Chondrocyte (in vitro differentiated cells): Measurements from ENCODE around the gene VPS35L. TPM values are rescaled to one million over a fixed set of nuclear protein-coding genes. Genes with fewer than 3 reads are reported as not detected.
"Not testable (repeated sequence)": the region's sequence is repeated elsewhere in the genome, so short reads cannot be mapped to it uniquely, and the experiment has no call there.

Source experiments
- DNase-seq: peaks from one replicate; pipeline ENCODE4 v3.0.0; 2021; ENCODE audit warnings: mixed read lengths, low spot score
- H3K27ac Mint-ChIP-seq: one replicate; pipeline ENCODE4 v1.8.0; 2021; ENCODE audit warnings: mild to moderate bottlenecking, moderate library complexity, mixed read lengths; ENCODE audit not compliant: unreplicated experiment
- H3K27me3 Mint-ChIP-seq: 2 replicates; pipeline ENCODE4 v1.8.0; 2021; ENCODE audit warnings: low read depth, mixed read lengths
- H3K36me3 Mint-ChIP-seq: 2 replicates; pipeline ENCODE4 v1.8.0; 2021; ENCODE audit warnings: low read depth, mixed read lengths
- H3K4me1 Mint-ChIP-seq: 2 replicates; pipeline ENCODE4 v1.8.0; 2021; ENCODE audit warnings: low read depth, mild to moderate bottlenecking, mixed read lengths
- H3K4me3 Mint-ChIP-seq: one replicate; pipeline ENCODE4 v1.8.0; 2021; ENCODE audit warnings: mild to moderate bottlenecking, moderate library complexity, mixed read lengths; ENCODE audit not compliant: unreplicated experiment
- H3K9me3 Mint-ChIP-seq: 2 replicates; pipeline ENCODE4 v1.8.0; 2021; ENCODE audit warnings: low read depth, mixed read lengths
- total RNA-seq: library from RNA; stranded (reverse); gene quantifications from 3 replicates; pipeline ENCODE4 v1.2.1, GENCODE V29; 2021
- TF ChIP-seq, protein P1 (sequence below): fragments of 200-600 bp; sonication (generic); IDR thresholded peaks from 2 replicates; pipeline ENCODE4 v1.5.0; 2021; ENCODE audit warnings: antibody characterized with exemption, mild to moderate bottlenecking, moderate library complexity

Gene VPS35L
- total RNA-seq, 1 donor from 2014 or later, result 68.7 TPM

DNA sequence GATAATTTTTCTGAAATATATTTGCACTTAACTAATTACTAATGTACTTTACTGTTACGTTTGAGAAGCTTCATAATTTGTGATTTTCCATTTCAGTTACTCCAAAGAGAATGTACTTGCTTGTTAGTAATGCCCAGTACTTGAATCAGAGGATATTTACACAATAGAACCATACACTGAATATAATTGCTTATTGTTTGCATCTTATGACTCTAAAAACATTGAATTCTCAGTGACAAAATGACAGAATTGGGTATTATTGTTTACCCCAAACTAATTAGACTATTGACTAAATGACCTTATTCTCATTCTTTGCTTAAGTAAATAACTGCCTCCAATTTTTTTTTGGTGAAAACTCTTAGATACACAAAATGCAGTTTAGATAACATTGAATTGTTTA, 22.9 kb upstream of the VPS35L start:
- Mint-ChIP-seq H3K4me1 (no peaks in the 10 kb centered on the region), H3K27ac (no peak overlapping the region), H3K36me3 (peaks cover 5% of the 10 kb centered on the region), H3K9me3 (no peaks in the 10 kb centered on the region), H3K27me3 (no peaks in the 10 kb centered on the region), H3K4me3 (no peak overlapping the region)
- no peak for DNase-seq
- TF ChIP-seq, protein P1, sequence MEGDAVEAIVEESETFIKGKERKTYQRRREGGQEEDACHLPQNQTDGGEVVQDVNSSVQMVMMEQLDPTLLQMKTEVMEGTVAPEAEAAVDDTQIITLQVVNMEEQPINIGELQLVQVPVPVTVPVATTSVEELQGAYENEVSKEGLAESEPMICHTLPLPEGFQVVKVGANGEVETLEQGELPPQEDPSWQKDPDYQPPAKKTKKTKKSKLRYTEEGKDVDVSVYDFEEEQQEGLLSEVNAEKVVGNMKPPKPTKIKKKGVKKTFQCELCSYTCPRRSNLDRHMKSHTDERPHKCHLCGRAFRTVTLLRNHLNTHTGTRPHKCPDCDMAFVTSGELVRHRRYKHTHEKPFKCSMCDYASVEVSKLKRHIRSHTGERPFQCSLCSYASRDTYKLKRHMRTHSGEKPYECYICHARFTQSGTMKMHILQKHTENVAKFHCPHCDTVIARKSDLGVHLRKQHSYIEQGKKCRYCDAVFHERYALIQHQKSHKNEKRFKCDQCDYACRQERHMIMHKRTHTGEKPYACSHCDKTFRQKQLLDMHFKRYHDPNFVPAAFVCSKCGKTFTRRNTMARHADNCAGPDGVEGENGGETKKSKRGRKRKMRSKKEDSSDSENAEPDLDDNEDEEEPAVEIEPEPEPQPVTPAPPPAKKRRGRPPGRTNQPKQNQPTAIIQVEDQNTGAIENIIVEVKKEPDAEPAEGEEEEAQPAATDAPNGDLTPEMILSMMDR, result no peak

DNA sequence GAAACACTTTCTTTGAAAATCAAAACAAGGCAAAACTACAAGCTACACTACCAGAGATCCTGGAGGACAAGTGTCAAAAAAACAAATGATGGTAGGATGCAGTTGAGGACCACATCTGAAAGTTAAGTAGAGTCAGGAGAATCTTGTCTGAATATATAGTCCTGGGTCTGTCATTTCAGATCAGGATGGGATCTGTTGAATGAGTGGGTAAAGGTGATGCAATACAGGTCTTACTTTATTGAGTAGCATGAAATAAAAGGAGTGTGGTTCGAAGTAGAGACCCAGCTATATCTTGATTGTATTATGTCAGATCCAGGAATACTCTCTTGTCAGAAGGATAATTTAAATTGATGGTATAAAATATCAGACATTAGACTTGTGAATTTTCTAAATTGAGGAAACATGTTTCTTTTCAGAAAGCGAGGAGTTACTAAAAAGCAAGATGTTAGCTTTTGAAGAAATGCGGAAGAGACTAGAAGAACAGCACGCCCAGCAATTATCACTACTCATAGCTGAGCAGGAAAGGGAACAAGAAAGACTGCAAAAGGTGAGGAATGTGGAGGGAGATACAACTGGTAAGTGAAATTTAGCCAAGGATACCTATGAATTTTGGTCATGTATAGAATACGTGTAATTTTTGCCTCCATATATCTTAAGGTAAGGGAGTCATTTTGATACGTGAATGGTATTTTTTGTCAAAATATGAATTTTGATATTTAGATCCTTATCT, 15.1 kb upstream of the VPS35L start:
- TF ChIP-seq, protein P1, result no peak
- peaks cover 22% of the 10 kb centered on the region for H3K36me3 Mint-ChIP-seq
- H3K4me1 Mint-ChIP-seq, result no peaks in the 10 kb centered on the region

DNA sequence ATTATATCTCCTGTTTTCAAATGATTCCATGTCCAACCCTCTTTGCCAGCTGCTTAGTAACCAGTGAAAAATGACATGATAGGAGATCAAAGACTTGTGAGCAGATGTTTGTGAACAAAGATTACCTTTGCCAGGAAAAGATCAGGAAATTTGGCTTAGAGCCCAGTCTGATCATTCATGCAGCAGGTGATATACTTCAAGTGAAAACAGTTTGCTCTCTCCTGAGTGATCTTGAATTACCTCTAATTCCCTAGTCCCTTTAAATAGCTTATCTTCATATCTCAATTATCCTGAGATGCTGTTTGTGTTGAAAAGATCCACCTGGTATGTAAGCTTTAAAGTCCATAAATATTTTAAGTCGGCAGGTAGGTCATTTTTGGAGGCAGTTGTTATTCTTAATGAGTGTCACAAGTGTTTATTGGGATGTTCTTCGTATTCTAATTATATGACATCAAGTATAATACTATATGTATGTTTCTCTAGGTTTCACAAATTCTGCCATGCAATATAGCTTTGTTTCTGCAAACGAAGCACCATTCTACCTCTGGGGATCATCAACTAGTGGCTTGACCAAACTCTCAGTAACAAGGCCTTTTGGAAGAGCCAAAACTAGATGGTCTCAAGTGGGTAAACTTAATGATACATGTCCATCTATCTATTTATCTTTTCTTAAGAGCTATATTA, 13.2 kb upstream of the VPS35L start:
- no peak for DNase-seq
- Mint-ChIP-seq H3K27me3 (no peaks in the 10 kb centered on the region), H3K4me1 (no peaks in the 10 kb centered on the region), H3K36me3 (peaks cover 23% of the 10 kb centered on the region), H3K27ac (no peak overlapping the region), H3K4me3 (no peak overlapping the region), H3K9me3 (no peaks in the 10 kb centered on the region)
- TF ChIP-seq, protein P1, result no peak

More for the DNA sequence above, 15.1 kb upstream of the VPS35L start:
- no peaks in the 10 kb centered on the region for H3K27me3 Mint-ChIP-seq
- H3K27ac Mint-ChIP-seq, result no peak overlapping the region
- H3K4me3 Mint-ChIP-seq, result no peak overlapping the region
- no peaks in the 10 kb centered on the region for H3K9me3 Mint-ChIP-seq
- no peak for DNase-seq

DNA sequence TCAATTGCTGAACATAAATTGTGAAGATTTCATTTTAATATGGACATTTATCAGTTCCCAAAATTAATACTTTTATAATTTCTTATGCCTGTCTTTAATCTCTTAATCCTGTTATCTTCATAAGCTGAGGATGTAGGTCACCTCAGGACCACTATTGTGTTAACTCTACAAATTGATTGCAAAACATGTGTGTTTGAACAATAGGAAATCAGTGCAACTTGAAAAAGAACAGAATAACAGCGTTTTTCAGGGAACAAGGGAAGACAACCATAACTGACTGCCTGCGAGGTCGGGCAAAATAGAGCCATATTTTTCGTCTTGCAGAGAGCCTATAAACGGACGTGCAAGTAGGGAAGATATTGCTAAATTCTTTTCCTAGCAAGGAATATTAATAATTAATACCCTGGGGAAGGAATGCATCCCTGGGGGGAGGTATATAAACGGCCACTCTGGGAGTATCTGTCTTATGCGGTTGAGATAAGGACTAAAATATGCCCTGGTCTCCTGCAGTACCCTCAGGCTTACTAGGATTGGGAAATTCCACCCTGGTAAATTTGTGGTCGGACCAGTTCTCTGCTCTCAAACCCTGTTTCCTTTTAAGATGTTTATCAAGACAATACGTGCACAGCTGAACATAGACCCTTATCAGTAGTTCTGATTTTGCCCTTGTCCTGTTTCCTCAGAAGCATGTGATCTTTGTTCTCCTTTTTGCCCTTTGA, 12.1 kb upstream of the VPS35L start:
- H3K4me1 Mint-ChIP-seq, H3K4me3 Mint-ChIP-seq, H3K27ac Mint-ChIP-seq, DNase-seq, H3K9me3 Mint-ChIP-seq, H3K27me3 Mint-ChIP-seq: not testable (repeated sequence)
- H3K36me3 Mint-ChIP-seq, result peaks cover 23% of the 10 kb centered on the region

DNA sequence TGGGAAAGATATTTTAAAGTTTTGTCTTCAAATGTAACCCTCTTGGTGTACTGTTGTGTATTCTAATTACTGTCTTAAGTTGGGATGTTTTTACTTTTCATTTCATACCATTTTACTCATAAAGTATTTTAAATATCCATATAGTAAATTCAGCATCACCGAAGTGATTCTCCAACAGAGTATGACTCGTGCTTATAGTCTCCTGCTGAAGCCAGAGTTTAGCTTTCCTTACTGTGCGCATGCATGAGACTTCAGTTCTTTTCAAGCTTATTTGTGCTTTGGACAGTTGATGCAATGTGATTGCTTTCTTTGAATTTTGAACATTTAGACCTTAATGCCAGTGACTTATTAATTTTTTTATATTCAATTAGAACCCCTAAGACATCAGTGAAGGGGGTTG, 7.4 kb upstream of the VPS35L start:
- no peak for DNase-seq
- H3K27me3 Mint-ChIP-seq, result no peaks in the 10 kb centered on the region
- H3K27ac Mint-ChIP-seq, result no peak overlapping the region
- H3K36me3 Mint-ChIP-seq, result peaks cover 11% of the 10 kb centered on the region
- H3K4me3 Mint-ChIP-seq, result no peak overlapping the region
- TF ChIP-seq, protein P1, result no peak
- no peaks in the 10 kb centered on the region for H3K9me3 Mint-ChIP-seq
- H3K4me1 Mint-ChIP-seq, result no peaks in the 10 kb centered on the region
